ENCODE data around the gene ACVRL1. TPM values are rescaled to one million over a fixed set of nuclear protein-coding genes. Genes with fewer than 3 reads are reported as not detected.

The ACVRL1 gene
- total and polyA plus RNA-seq, 10 of the 15 experiments (the other 5 are each of a cell fraction or from before 2014, with no cell fraction given): not detected

DNA sequence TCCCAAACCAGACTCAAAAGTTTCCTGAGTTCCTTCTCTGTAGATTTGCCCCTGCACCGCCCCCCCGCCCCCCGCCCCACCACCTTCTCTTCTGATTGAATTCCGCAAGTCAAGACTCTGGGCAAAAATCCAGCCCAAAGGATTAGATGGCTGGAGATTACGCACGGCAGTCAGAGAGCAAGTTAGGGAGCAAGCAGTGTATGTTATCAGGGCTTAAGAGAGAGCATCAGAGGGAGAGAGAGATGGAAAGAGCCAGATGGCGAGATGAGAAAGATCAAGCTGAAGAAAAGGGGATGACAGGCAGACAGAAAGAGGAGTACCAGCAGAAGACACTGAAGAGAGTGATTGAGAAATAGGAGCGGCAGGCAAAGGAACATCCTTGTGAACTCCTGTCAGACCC, 33.3 kb upstream of the ACVRL1 start:
- ChIA-PET RAD21 (ENCODE audit: unreplicated experiment) (no interaction called here), CTCF (interaction anchor here (0.8 to 1.9 kb wide), 3 partner anchors 73 to 453 kb away, joined by 3 to 5 read pairs (median 3); no protein-coding TSS in a partner anchor), SMC1A (ENCODE audit: uncharacterized antibody, unreplicated experiment) (no interaction called here), POLR2A (no interaction called here)
- H3K4me2 ChIP-seq (ENCODE audit: control insufficient read depth, insufficient read depth): no peak overlapping the region
- no TSS peak for BruUV-seq (replicated peaks)
- H3K9ac ChIP-seq (ENCODE audit: control insufficient read depth, insufficient read depth, low read length): no peak overlapping the region
- H2AFZ ChIP-seq (ENCODE audit: control insufficient read depth, low read depth, low read length): no peak overlapping the region
- FAIRE-seq (no peak), ATAC-seq (no peak), DNase-seq (ENCODE audit: low read depth, low spot score) (no peak)
- H3K4me3 ChIP-seq: no peak overlapping the region
- H3K9me3 ChIP-seq (replicated peaks; ENCODE audit: control insufficient read depth, insufficient read depth, low read length): no peaks in the 10 kb centered on the region
- H3K27me3 ChIP-seq (replicated peaks in 1 of 2; ENCODE audit: control insufficient read depth in 2 of 2, insufficient read depth in 2 of 2, low read length in 1 of 2): peaks cover 3 to 4% of the 10 kb centered on the region in 2 experiments; a peak in 3 of 4 replicates
- no peak overlapping the region for H3K27ac ChIP-seq (ENCODE audit: control insufficient read depth, insufficient read depth)
- H3K4me1 ChIP-seq (ENCODE audit: control insufficient read depth, insufficient read depth, low read length): no peaks in the 10 kb centered on the region
- no peaks in the 10 kb centered on the region for H3K36me3 ChIP-seq (ENCODE audit: control insufficient read depth in 2 of 2, insufficient read depth in 2 of 2, low read length in 1 of 2)
- no peaks in the 10 kb centered on the region for H3K79me2 ChIP-seq (ENCODE audit: control insufficient read depth, insufficient read depth, low read length)
- 45% methylated on average over 8 of the region's 8 CpGs for WGBS (ENCODE audit: insufficient coverage, insufficient replicate concordance, low lambda C conversion rate, missing lambda C conversion rate)
- in situ Hi-C loops (cut with MboI) (loop anchor here (10.0 kb wide), 1 partner anchor 449 kb away; the partner anchor contains the start of gene SLC4A8), intact Hi-C loops (cut with micrococcal nuclease; ENCODE audit: unreplicated experiment) (loop anchor here (10.0 kb wide), 1 partner anchor 339 kb away; no protein-coding TSS in a partner anchor)
- H4K20me1 ChIP-seq (ENCODE audit: control insufficient read depth, insufficient read depth): no peaks in the 10 kb centered on the region
- TF ChIP-seq ZNF24 (IDR thresholded peaks at IDR 0.05) (no peak), PAX8 (IDR thresholded peaks at IDR 0.05) (no peak), PKNOX1 (IDR thresholded peaks at IDR 0.05) (no peak), JUNB (IDR thresholded peaks at IDR 0.05) (no peak), POLR2AphosphoS5 (IDR thresholded peaks at IDR 0.05; ENCODE audit: low read length) (no peak), STAT3 (IDR thresholded peaks at IDR 0.05; ENCODE audit: low read depth, low read length) (no peak), RELB (IDR thresholded peaks at IDR 0.05; ENCODE audit: low read depth) (no peak), REST (IDR thresholded peaks at IDR 0.05; ENCODE audit: low read depth, low read length) (no peak)
- TF ChIP-seq, protein P1, sequence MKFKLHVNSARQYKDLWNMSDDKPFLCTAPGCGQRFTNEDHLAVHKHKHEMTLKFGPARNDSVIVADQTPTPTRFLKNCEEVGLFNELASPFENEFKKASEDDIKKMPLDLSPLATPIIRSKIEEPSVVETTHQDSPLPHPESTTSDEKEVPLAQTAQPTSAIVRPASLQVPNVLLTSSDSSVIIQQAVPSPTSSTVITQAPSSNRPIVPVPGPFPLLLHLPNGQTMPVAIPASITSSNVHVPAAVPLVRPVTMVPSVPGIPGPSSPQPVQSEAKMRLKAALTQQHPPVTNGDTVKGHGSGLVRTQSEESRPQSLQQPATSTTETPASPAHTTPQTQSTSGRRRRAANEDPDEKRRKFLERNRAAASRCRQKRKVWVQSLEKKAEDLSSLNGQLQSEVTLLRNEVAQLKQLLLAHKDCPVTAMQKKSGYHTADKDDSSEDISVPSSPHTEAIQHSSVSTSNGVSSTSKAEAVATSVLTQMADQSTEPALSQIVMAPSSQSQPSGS (IDR thresholded peaks at IDR 0.05; ENCODE audit: low read length): no peak
- TF ChIP-seq, protein P2, sequence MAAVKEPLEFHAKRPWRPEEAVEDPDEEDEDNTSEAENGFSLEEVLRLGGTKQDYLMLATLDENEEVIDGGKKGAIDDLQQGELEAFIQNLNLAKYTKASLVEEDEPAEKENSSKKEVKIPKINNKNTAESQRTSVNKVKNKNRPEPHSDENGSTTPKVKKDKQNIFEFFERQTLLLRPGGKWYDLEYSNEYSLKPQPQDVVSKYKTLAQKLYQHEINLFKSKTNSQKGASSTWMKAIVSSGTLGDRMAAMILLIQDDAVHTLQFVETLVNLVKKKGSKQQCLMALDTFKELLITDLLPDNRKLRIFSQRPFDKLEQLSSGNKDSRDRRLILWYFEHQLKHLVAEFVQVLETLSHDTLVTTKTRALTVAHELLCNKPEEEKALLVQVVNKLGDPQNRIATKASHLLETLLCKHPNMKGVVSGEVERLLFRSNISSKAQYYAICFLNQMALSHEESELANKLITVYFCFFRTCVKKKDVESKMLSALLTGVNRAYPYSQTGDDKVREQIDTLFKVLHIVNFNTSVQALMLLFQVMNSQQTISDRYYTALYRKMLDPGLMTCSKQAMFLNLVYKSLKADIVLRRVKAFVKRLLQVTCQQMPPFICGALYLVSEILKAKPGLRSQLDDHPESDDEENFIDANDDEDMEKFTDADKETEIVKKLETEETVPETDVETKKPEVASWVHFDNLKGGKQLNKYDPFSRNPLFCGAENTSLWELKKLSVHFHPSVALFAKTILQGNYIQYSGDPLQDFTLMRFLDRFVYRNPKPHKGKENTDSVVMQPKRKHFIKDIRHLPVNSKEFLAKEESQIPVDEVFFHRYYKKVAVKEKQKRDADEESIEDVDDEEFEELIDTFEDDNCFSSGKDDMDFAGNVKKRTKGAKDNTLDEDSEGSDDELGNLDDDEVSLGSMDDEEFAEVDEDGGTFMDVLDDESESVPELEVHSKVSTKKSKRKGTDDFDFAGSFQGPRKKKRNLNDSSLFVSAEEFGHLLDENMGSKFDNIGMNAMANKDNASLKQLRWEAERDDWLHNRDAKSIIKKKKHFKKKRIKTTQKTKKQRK (IDR thresholded peaks at IDR 0.05; ENCODE audit: low read depth, low read length): no peak

All from GM12878 (cell line).